Caco-2 (cell line): ENCODE measurements around the gene ZBED2. TPM values are rescaled to one million over a fixed set of nuclear protein-coding genes. Genes with fewer than 3 reads are reported as not detected.

Source experiments
- BruUV-seq: library from RNA; stranded (reverse); fragments of 400-500 nt; replicated peaks from 2 replicates; lab custom pipeline; 2021; lab: Mats Ljungman, UMichigan
- CTCF ChIA-PET: fragments of 300-600 bp; sonication (Branson Sonifier 250); formaldehyde crosslinking; loops from one replicate; lab custom pipeline; 2022; ENCODE audit warnings: antibody characterized with exemption; lab: Charles Lee
- POLR2A ChIA-PET: fragments of 300-600 bp; sonication (Branson Sonifier 250); formaldehyde crosslinking; loops from one replicate; lab custom pipeline; 2022; ENCODE audit warnings: antibody characterized with exemption; lab: Charles Lee
- DNase-seq, 2 experiments: peaks; one replicate each; pipeline versions ENCODE4 v3.0.0 to v3.0.0-alpha.2; 2020 to 2022
- H3K27me3 ChIP-seq: replicated peaks from 2 replicates; pipeline ENCODE4 v1.6.0; 2011; ENCODE audit warnings: low read length; ENCODE audit not compliant: control insufficient read depth, insufficient read depth
- H3K36me3 ChIP-seq: 2 replicates; pipeline ENCODE4 v1.5.1; 2011; ENCODE audit warnings: low read length; ENCODE audit not compliant: control insufficient read depth, insufficient read depth
- H3K4me1 ChIP-seq: fragments of 250-450 bp; sonication (Bioruptor Pico); 2 replicates; pipeline ENCODE4 v1.5.1; 2020; ENCODE audit warnings: mild to moderate bottlenecking
- H3K4me3 ChIP-seq: 2 replicates; pipeline ENCODE4 v1.5.1; 2011; ENCODE audit warnings: low read depth, mild to moderate bottlenecking, control low read depth, low read length
- H3K9me3 ChIP-seq: fragments of 250-450 bp; sonication (Bioruptor Pico); 2 replicates; pipeline ENCODE4 v1.5.1; 2020; ENCODE audit warnings: mild to moderate bottlenecking, moderate library complexity
- H3K27ac Mint-ChIP-seq: one replicate; pipeline ENCODE4 v1.8.0; 2022; ENCODE audit warnings: mixed read lengths; ENCODE audit not compliant: unreplicated experiment
- H3K27me3 Mint-ChIP-seq: one replicate; pipeline ENCODE4 v1.8.0; 2022; ENCODE audit warnings: mixed read lengths; ENCODE audit not compliant: insufficient read depth, unreplicated experiment
- H3K36me3 Mint-ChIP-seq: one replicate; pipeline ENCODE4 v1.8.0; 2022; ENCODE audit warnings: mild to moderate bottlenecking, mixed read lengths; ENCODE audit not compliant: insufficient read depth, unreplicated experiment
- H3K4me1 Mint-ChIP-seq: one replicate; pipeline ENCODE4 v1.8.0; 2022; ENCODE audit warnings: low read depth, mixed read lengths; ENCODE audit not compliant: unreplicated experiment
- H3K4me3 Mint-ChIP-seq: one replicate; pipeline ENCODE4 v1.8.0; 2022; ENCODE audit warnings: mild to moderate bottlenecking, moderate library complexity, mixed read lengths; ENCODE audit not compliant: unreplicated experiment
- H3K9me3 Mint-ChIP-seq: one replicate; pipeline ENCODE4 v1.8.0; 2022; ENCODE audit warnings: mixed read lengths; ENCODE audit not compliant: unreplicated experiment
- CTCF ChIP-seq, 2 experiments: fragments of 200-600 bp in 1 of 2; IDR thresholded peaks; 1 replicate in 1 of 2; 2 replicates in 1 of 2; pipeline versions ENCODE4 v1.5.1 to v1.8.0; 2011 to 2022; ENCODE audit warnings: antibody characterized with exemption in 1 of 2, control low read depth in 1 of 2, inconsistent platforms in 1 of 2, low read depth in 1 of 2, low read length in 1 of 2, mild to moderate bottlenecking in 1 of 2, moderate library complexity in 1 of 2; ENCODE audit not compliant: insufficient read depth in 1 of 2, severe bottlenecking in 1 of 2, unreplicated experiment in 1 of 2
- intact Hi-C: fragments of 100-400 bp; cut with micrococcal nuclease; formaldehyde crosslinking; loops from one replicate; pipeline ENCODE4 v1.10.0; 2022; ENCODE audit not compliant: unreplicated experiment
- total RNA-seq: library from RNA; stranded (reverse); gene quantifications from 2 replicates; pipeline ENCODE4 v1.2.3, GENCODE V29; 2022

The ZBED2 gene
- total RNA-seq, 1 experiment from 2014 or later = 0.20 TPM

DNA sequence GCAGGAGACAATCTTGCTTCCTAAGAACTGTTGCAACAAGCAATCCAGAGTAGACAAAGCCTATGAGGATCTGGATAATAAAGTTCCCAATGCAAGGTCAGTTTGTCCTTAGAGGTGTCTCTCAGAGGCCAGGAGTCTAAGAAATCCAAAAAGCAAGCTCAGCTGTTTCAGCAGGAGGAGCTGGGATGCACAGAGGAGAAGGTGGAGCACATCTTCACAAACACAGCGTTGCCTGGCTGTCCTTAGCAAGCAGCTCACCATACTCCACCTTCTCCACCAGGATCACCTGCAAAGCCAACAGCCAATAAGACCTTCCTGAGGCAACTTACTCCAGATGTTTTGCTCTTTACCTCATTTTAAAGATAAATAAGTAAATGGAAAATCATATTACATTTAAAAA lies 365 bp downstream of the ZBED2 start:
- Histone ChIP-seq H3K9me3 (no peaks in the 10 kb centered on the region), H3K27me3 (no peaks in the 10 kb centered on the region), H3K36me3 (no peaks in the 10 kb centered on the region), H3K4me1 (0 out of 2 replicates have a peak, but pooled peaks cover 6% of the 10 kb centered on the region), H3K4me3 (no peak overlapping the region)
- TF ChIP-seq CTCF (IDR thresholded peaks at IDR 0.05; ENCODE audit: insufficient read depth in 1 of 2, low read depth in 1 of 2, low read length in 1 of 2, severe bottlenecking in 1 of 2, unreplicated experiment in 1 of 2) = no peak
- BruUV-seq = no TSS peak
- Mint-ChIP-seq H3K9me3 (no peaks in the 10 kb centered on the region), H3K27me3 (peaks cover 3% of the 10 kb centered on the region), H3K4me3 (no peak overlapping the region), H3K36me3 (no peaks in the 10 kb centered on the region), H3K27ac (no peak overlapping the region), H3K4me1 (peaks cover 11% of the 10 kb centered on the region)
- ChIA-PET CTCF (no interaction called here), POLR2A (no interaction called here)
- no peak for DNase-seq
- intact Hi-C loops = no loop called here

DNA sequence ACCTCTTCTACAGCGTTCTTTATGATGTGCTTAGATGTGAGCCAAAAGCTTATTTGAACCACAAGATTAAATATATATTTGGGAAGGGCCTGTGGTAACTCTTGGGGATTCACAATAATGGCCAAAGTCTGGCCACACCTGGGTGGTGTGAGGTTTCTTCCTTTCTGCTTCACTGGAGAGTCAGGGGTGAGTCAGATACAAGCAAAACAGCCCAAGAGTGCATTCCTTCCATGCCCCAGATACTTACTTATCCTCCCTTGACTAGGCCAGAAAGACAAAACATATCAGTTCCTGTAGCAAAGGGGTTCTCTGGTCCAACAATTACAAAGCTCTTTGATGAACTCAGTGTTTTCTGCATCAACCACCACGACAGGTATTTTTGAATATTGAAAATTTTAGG lies 941 bp downstream of the ZBED2 start:
- ChIA-PET CTCF (no interaction called here), POLR2A (no interaction called here)
- no peak overlapping the region for H3K27ac Mint-ChIP-seq
- peaks cover 11% of the 10 kb centered on the region for H3K4me1 Mint-ChIP-seq
- 0 out of 2 replicates have a peak, but pooled peaks cover 7% of the 10 kb centered on the region for H3K4me1 ChIP-seq
- DNase-seq = no peak
- H3K36me3 ChIP-seq = no peaks in the 10 kb centered on the region
- H3K36me3 Mint-ChIP-seq = no peaks in the 10 kb centered on the region
- H3K27me3 ChIP-seq = no peaks in the 10 kb centered on the region
- intact Hi-C loops = no loop called here
- H3K9me3 Mint-ChIP-seq = peaks cover 5% of the 10 kb centered on the region
- no peaks in the 10 kb centered on the region for H3K9me3 ChIP-seq
- no TSS peak for BruUV-seq
- H3K4me3 ChIP-seq = no peak overlapping the region
- peaks cover 3% of the 10 kb centered on the region for H3K27me3 Mint-ChIP-seq
- H3K4me3 Mint-ChIP-seq = no peak overlapping the region
- TF ChIP-seq CTCF (IDR thresholded peaks at IDR 0.05; ENCODE audit: insufficient read depth in 1 of 2, low read depth in 1 of 2, low read length in 1 of 2, severe bottlenecking in 1 of 2, unreplicated experiment in 1 of 2) = no peak

- Mint-ChIP-seq H3K4me1 (peaks cover 11% of the 10 kb centered on the region), H3K36me3 (no peaks in the 10 kb centered on the region), H3K4me3 (no peak overlapping the region), H3K9me3 (peaks cover 8% of the 10 kb centered on the region), H3K27ac (no peak overlapping the region), H3K27me3 (peaks cover 3% of the 10 kb centered on the region)
- no peaks in the 10 kb centered on the region for H3K27me3 ChIP-seq
- H3K4me3 ChIP-seq = no peak overlapping the region
- BruUV-seq = no TSS peak
- no peak for TF ChIP-seq CTCF (IDR thresholded peaks at IDR 0.05; ENCODE audit: insufficient read depth in 1 of 2, low read depth in 1 of 2, low read length in 1 of 2, severe bottlenecking in 1 of 2, unreplicated experiment in 1 of 2)
- no peak for DNase-seq
- ChIA-PET CTCF (interaction anchor here (1.0 kb wide), 1 partner anchor 16 kb away, joined by 3 read pairs; no protein-coding TSS in a partner anchor), POLR2A (no interaction called here)
- H3K4me1 ChIP-seq = 0 out of 2 replicates have a peak, but pooled peaks cover 7% of the 10 kb centered on the region
- no peaks in the 10 kb centered on the region for H3K9me3 ChIP-seq
- intact Hi-C loops = no loop called here
- H3K36me3 ChIP-seq = no peaks in the 10 kb centered on the region
Measured at GRCh38 chr3:111593666-111594065, 1.5 kb downstream of the ZBED2 start.
